Neural crest cell (in vitro differentiated cells): Measurements from ENCODE around the gene ELL. TPM values are rescaled to one million over a fixed set of nuclear protein-coding genes. Genes with fewer than 3 reads are reported as not detected.

Experiments
- DNase-seq: peaks from one replicate; pipeline ENCODE4 v3.0.0; 2021; ENCODE audit warnings: low read depth, mixed read lengths, low spot score
- H3K27ac Mint-ChIP-seq: one replicate; pipeline ENCODE4 v1.8.0; 2021; ENCODE audit warnings: mild to moderate bottlenecking, mixed read lengths; ENCODE audit not compliant: unreplicated experiment
- H3K27me3 Mint-ChIP-seq: 2 replicates; pipeline ENCODE4 v1.8.0; 2021; ENCODE audit warnings: low read depth, mild to moderate bottlenecking, mixed read lengths
- H3K36me3 Mint-ChIP-seq: 2 replicates; pipeline ENCODE4 v1.8.0; 2021; ENCODE audit warnings: low read depth, mild to moderate bottlenecking, mixed read lengths
- H3K4me1 Mint-ChIP-seq: 2 replicates; pipeline ENCODE4 v1.8.0; 2021; ENCODE audit warnings: mixed read lengths
- H3K4me3 Mint-ChIP-seq: one replicate; pipeline ENCODE4 v1.8.0; 2021; ENCODE audit warnings: mild to moderate bottlenecking, mixed read lengths
- H3K9me3 Mint-ChIP-seq: 2 replicates; pipeline ENCODE4 v1.8.0; 2021; ENCODE audit warnings: mixed read lengths
- total RNA-seq: library from RNA; stranded (reverse); gene quantifications from 2 replicates; pipeline ENCODE4 v1.2.1, GENCODE V29; 2021
- TF ChIP-seq, protein P1 (sequence below): fragments of 200-600 bp; sonication (generic); conservative IDR thresholded peaks from 2 replicates; pipeline ENCODE4 v1.5.0; 2021; ENCODE audit warnings: antibody characterized with exemption, mild to moderate bottlenecking

ELL gene
- total RNA-seq, 1 donor from 2014 or later: 11.1 TPM

DNA sequence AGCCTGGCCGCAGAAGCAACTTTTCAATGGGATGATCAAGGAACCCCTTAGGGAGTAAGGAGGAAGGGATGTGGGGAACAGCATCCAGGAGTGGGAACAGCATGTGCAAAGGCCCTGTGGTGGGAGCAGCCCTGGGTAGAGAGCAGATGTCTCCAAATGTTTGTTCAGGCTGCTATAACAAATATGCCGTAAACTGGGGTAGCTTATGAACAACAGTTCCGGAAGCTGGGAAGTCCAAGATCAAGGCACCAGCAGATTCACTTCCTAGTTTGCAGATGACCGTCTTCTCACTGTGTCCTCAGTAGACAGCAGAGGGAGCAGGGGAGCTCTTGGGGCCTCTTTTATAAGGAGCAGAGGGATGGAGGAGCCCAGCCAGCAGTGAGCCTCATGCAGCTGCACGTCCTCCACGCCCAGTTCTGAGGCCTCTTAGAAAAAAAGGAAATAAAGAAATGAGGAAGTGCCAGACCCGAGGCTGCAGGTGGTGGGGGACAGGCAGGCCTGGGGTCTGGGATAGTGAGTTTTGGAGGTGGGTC lies 120.2 kb downstream of the ELL start:
- H3K27ac Mint-ChIP-seq: no peak overlapping the region
- no peak overlapping the region for H3K4me3 Mint-ChIP-seq
- peaks cover 15% of the 10 kb centered on the region for H3K27me3 Mint-ChIP-seq
- no peak for DNase-seq
- no peaks in the 10 kb centered on the region for H3K36me3 Mint-ChIP-seq
- TF ChIP-seq, protein P1, sequence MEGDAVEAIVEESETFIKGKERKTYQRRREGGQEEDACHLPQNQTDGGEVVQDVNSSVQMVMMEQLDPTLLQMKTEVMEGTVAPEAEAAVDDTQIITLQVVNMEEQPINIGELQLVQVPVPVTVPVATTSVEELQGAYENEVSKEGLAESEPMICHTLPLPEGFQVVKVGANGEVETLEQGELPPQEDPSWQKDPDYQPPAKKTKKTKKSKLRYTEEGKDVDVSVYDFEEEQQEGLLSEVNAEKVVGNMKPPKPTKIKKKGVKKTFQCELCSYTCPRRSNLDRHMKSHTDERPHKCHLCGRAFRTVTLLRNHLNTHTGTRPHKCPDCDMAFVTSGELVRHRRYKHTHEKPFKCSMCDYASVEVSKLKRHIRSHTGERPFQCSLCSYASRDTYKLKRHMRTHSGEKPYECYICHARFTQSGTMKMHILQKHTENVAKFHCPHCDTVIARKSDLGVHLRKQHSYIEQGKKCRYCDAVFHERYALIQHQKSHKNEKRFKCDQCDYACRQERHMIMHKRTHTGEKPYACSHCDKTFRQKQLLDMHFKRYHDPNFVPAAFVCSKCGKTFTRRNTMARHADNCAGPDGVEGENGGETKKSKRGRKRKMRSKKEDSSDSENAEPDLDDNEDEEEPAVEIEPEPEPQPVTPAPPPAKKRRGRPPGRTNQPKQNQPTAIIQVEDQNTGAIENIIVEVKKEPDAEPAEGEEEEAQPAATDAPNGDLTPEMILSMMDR: peak; percentile 54
- H3K4me1 Mint-ChIP-seq: peaks cover 4% of the 10 kb centered on the region
- no peaks in the 10 kb centered on the region for H3K9me3 Mint-ChIP-seq

DNA sequence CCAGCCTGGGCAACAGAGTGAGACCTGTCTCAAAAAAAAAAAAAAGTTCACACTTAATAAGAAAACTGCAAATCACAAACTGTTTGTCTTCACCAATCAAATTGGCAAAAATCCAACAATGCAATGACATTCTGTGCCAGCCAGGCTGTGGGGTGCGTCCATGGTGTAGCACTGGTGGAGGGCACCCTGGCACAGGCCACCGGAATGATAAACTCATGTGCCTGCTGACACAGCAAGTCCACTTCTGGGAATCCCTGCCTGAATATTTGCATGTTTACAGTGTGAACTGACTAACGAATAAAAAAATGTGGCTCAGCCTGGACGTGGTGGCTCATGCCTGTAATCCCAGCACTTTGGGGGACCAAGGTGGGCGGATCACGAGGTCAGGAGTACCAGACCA lies 122.9 kb downstream of the ELL start:
- DNase-seq: no peak
- TF ChIP-seq, protein P1: no peak
- Mint-ChIP-seq H3K4me1 (peaks cover 4% of the 10 kb centered on the region), H3K4me3 (no peak overlapping the region), H3K27me3 (peaks cover 15% of the 10 kb centered on the region), H3K36me3 (no peaks in the 10 kb centered on the region), H3K9me3 (no peaks in the 10 kb centered on the region), H3K27ac (no peak overlapping the region)

DNA sequence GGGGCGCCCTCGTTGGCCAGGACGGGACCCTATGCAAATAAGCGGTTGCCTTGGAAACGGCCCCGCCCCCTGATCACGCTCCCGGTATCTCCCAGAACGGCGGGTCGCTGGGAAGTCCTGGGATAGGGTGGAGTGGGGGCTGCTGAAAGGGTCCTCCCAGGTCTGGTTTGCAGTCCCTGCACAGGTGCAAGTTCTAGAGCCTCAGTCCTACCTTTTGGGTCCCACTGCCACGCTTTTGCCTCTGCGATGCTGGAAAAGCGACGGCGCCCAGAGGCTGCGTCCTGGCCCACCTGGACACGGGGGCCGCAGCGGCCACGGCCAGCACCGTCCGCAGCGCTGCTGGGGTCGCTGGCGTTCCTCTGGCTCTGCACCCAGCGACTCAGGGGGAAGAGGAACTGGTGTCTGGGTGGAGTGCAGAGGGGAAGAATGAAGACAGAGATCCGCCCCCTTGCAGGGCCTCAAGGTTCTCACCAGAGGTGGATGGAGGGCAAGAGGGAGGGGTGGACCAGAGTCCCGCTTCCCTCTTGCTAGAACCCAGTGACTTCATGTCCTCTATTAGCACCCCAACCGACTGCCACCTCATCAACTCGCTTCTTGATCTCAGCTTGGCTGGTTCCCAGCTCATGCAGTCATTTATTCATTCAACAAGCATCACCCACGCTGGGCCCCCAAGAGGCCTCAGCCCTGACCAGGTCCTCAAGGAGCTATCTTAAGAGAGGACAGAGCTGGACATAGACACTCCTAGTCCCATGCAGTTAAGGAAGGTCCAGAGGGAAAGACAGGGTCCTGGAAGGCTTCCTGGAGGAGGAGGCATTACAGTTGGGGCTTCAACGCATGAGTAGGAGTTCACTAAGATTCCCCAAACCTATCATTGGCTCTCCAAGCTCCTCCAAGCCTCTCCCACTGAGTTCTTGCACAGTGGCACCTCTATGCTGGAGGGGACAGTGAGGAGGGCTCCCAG lies 124.3 kb downstream of the ELL start, which contains the start of gene LRRC25:
TSS of gene LRRC25 (minus strand) at position 381 of the 961 bp plus-strand sequence. CDS start 659 bp downstream, outside the sequence.
- Mint-ChIP-seq H3K9me3 (no peaks in the 10 kb centered on the region), H3K27ac (no peak within 1 kb of the TSS), H3K36me3 (no peaks in the 10 kb centered on the region), H3K27me3 (peaks cover 15% of the 10 kb centered on the region), H3K4me1 (peaks cover 4% of the 10 kb centered on the region), H3K4me3 (no peak within 1 kb of the TSS)
- no peak for DNase-seq
- TF ChIP-seq, protein P1: no peak

DNA sequence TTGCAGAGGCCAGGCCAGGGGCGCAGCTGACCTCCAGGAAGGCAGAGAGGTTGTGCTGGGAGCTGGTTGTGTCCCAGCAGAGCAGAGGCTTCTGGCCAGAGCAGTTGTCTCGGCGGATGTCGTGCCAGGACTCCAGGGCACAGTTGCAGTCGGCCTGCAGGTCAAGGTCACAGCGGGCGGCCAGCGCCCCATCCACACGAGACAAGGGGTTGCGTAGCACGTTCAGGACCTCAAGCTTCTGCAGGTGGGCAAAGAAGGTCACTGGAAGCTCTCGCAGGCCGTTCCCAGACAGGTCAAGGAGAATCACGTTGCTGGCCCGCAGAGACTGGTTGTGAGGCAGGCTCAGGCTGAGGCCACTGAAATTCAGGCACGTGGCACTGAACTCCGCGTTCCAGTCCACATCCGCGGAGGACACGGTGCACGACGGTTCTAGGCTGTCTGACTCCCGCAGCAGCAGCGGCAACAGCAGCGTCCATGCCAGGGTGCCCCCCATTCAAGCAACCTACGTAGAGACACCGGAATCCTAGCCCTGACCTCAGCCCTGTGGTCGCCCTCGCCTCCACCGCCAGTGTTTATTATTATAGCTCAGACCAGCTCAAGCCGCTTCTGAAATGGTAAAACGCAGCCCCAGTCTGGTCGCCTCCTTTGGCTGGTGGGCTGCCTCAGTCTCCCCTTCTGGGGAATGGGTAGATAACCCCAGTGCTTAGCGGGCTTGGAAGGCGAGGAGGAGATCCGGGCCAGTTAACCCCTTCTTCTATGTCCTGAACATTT lies 125.2 kb downstream of the ELL start:
- H3K36me3 Mint-ChIP-seq: no peaks in the 10 kb centered on the region
- no peak overlapping the region for H3K27ac Mint-ChIP-seq
- DNase-seq: no peak
- no peaks in the 10 kb centered on the region for H3K9me3 Mint-ChIP-seq
- TF ChIP-seq, protein P1: no peak
- peaks cover 13% of the 10 kb centered on the region for H3K27me3 Mint-ChIP-seq
- no peak overlapping the region for H3K4me3 Mint-ChIP-seq
- peaks cover 2% of the 10 kb centered on the region for H3K4me1 Mint-ChIP-seq

DNA sequence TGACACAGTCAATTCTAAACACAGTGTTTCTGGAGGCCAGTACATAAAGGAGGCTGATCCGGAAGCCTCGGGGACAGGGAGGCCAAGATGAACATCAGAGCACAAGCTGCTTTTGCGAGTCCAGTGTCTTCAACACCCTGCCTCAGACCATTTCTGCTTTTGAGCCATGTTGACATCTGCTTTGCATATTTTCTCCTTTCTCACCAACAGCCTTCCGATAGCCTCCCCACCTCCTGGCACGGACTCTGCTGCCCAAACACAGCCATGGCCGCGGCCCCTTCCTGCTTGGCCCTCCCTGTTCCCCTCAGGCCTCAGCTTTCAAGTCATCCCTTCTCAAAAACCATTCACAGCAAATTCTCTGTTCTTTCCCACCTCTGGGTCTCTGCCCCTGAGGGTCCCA lies 128.0 kb downstream of the ELL start:
- TF ChIP-seq, protein P1: no peak
- no peak for DNase-seq
- no peaks in the 10 kb centered on the region for H3K9me3 Mint-ChIP-seq
- no peak overlapping the region for H3K27ac Mint-ChIP-seq
- no peak overlapping the region for H3K4me3 Mint-ChIP-seq
- H3K4me1 Mint-ChIP-seq: no peaks in the 10 kb centered on the region
- H3K27me3 Mint-ChIP-seq: peaks cover 32% of the 10 kb centered on the region
- no peaks in the 10 kb centered on the region for H3K36me3 Mint-ChIP-seq
